ENCODE measurements around the gene OR52B6.

- no peak for TF ChIP-seq EZH2phosphoT487 (IDR thresholded peaks at IDR 0.05; ENCODE audit: insufficient read depth, low read depth)
- TF ChIP-seq EZH2 (IDR thresholded peaks at IDR 0.05; ENCODE audit: insufficient read depth, poor library complexity, severe bottlenecking): no peak
Measured at GRCh38 chr11:5611627-5612026, 30.9 kb downstream of the OR52B6 start.

Data from GM23248 (cell line).